ENCODE results near the gene GPR61. TPM values are rescaled to one million over a fixed set of nuclear protein-coding genes. Genes with fewer than 3 reads are reported as not detected.

GPR61 gene
- total and polyA plus RNA-seq, 3 donors from 2014 or later: 0.91 to 4.1 (median 2.5) TPM

DNA sequence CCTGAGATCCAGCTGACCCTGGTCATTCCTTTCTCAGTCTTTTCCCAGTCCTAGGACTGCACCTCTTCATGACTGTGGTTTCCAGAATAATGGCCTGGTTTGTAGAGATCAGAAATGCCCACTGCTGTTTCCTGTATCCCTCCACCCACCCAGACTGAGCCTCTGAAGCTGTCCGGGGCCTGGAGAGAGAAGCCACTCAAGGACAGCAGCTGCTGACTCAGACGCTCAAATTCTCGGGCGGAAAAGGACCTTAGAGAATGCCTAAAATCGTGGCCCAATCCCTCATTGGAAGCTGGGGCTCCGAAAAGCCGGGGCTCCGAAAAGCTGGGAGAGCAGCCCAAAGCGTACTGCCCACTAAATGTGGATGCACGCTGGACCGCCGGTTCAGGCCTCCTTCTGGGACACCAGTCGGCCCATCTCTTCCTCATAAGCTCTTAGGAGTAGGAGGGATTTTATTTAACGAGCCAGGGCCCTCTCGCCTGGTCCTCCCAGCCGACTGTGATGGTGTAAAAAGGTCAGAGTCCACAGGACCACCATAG is 7.8 kb upstream of the GPR61 start:
- Histone ChIP-seq H3K4me1 (peaks cover 48% of the 10 kb centered on the region), H3K27me3 (no peaks in the 10 kb centered on the region), H3K4me3 (no peak overlapping the region), H3K9me3 (no peaks in the 10 kb centered on the region), H3K27ac (peak overlapping the region; percentile 63 to 73), H3K36me3 (ENCODE audit: low read depth, missing control alignments) (no peaks in the 10 kb centered on the region)
- WGBS, 2 donors: 31 to 33% methylated on average over 12 to 16 of the region's 16 CpGs
- intact Hi-C loops (cut with DNase I; ENCODE audit: low total_unique reads): loop anchor here (5.0 kb wide), 1 partner anchor 40 kb away; the partner anchor contains the start of gene CYB561D1
- no peak for DNase-seq
- TF ChIP-seq POLR2A (IDR thresholded peaks at IDR 0.05): no peak
- TF ChIP-seq, protein P1, sequence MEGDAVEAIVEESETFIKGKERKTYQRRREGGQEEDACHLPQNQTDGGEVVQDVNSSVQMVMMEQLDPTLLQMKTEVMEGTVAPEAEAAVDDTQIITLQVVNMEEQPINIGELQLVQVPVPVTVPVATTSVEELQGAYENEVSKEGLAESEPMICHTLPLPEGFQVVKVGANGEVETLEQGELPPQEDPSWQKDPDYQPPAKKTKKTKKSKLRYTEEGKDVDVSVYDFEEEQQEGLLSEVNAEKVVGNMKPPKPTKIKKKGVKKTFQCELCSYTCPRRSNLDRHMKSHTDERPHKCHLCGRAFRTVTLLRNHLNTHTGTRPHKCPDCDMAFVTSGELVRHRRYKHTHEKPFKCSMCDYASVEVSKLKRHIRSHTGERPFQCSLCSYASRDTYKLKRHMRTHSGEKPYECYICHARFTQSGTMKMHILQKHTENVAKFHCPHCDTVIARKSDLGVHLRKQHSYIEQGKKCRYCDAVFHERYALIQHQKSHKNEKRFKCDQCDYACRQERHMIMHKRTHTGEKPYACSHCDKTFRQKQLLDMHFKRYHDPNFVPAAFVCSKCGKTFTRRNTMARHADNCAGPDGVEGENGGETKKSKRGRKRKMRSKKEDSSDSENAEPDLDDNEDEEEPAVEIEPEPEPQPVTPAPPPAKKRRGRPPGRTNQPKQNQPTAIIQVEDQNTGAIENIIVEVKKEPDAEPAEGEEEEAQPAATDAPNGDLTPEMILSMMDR (IDR thresholded peaks at IDR 0.05): no peak

DNA sequence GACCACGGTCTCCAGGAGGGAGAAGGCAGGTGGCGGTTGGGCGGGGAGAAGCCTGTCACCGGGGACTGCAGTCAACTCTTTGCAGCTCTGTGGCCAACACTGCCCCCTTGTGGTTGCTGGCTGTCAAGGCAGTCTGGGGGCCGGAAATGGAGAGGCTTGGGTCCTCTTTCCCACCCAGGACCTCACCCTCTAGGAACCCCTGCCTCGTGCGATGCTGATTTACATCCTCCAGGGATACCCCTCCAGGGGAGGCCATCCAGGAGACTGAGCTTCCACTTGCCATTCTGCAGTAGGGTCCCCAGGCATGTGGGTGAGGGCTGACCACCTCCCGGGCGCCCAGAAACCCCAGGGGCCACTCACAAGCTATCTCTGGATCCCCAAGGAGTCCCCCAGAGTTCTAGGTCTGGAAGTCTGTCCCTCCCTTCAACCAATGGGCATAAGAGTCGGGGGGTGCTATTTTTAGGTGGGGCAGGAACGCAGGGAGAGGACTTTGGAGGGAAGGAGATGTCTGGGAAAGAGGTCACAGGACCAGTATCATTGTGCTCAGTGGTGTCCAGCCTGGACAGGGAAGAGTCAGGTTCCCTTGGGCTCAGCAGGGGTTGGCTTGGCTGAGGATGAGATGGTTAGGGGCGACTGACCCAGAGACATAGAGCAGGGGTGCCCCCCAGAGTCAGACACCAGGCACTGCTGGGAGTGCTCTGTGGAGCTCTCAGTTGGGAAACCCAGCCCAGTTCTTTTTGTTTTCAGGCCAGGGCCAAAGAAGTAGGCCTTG is 7.1 kb upstream of the GPR61 start:
- Histone ChIP-seq H3K27me3 (no peaks in the 10 kb centered on the region), H3K4me1 (peaks cover 49% of the 10 kb centered on the region), H3K36me3 (ENCODE audit: low read depth, missing control alignments) (no peaks in the 10 kb centered on the region), H3K4me3 (no peak overlapping the region), H3K9me3 (no peaks in the 10 kb centered on the region), H3K27ac (peak overlapping the region; percentile 63 to 73)
- DNase-seq: peak; percentile 89
- intact Hi-C loops (cut with DNase I; ENCODE audit: low total_unique reads): loop anchor here (5.0 kb wide), 1 partner anchor 40 kb away; the partner anchor contains the start of gene CYB561D1
- WGBS, 2 donors: 26 to 34% methylated on average over 9 to 12 of the region's 12 CpGs
- TF ChIP-seq POLR2A (IDR thresholded peaks at IDR 0.05): no peak
- TF ChIP-seq, protein P1 (IDR thresholded peaks at IDR 0.05): peak; percentile 95 to 99 (median 99)

DNA sequence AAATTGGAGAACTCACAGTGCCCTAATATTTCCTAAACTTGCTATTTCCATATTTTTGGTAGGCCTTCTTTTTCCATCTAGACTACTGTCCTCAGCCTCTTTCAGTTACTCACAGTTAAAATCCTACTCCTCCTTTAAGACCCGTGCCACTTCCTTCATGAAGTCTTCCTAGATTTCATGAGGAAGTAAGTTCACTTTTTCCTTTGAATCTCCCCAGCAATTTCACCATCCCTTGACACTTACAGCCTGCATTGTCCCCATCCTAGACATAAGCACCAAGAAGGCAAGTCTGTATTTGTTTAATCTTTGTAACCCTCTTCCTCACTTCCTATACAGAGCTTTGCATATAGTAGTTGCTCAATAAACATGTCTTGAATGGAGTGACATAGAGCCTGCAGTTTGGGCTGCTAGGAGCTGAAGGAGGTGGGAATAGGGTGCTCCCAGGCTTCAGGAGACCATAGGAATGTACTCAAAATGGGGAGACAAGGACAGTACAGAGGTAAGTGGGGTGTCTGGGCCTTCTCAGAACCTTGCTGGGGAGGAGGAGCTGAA is 5.3 kb upstream of the GPR61 start:
- no peak for DNase-seq
- 86 to 87% methylated on average over 1 of the region's 1 CpG for WGBS, 2 donors
- Histone ChIP-seq H3K9me3 (no peaks in the 10 kb centered on the region), H3K27ac (no peak overlapping the region), H3K4me3 (no peak overlapping the region), H3K4me1 (peaks cover 49% of the 10 kb centered on the region), H3K27me3 (no peaks in the 10 kb centered on the region), H3K36me3 (ENCODE audit: low read depth, missing control alignments) (no peaks in the 10 kb centered on the region)
- intact Hi-C loops (cut with DNase I; ENCODE audit: low total_unique reads): loop anchor here (5.0 kb wide), 1 partner anchor 42 kb away; the partner anchor contains the start of gene CYB561D1
- TF ChIP-seq, protein P1 (IDR thresholded peaks at IDR 0.05): no peak
- TF ChIP-seq POLR2A (IDR thresholded peaks at IDR 0.05): no peak

DNA sequence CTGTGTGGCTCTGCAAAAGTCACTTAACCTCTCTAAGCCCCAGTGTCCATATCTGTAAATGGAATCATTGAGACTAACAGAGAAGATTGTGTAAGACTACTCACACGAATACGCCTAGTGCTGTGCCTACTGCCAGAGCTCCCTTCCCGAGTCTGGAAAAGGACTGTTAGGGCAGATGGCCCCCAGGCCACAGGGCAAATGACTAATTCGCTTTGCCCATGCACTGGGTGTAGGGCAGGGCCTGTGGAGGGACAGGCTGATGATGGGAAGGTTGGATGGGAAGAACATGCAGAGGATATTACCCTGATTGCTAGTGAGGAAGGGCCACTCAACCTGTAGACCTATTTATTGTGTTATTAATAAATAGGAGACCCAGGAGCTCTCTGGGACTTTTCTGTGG is 4.2 kb upstream of the GPR61 start:
- intact Hi-C loops (cut with DNase I; ENCODE audit: low total_unique reads): no loop called here
- H3K27me3 ChIP-seq: no peaks in the 10 kb centered on the region
- no peak overlapping the region for H3K4me3 ChIP-seq
- TF ChIP-seq, protein P1 (IDR thresholded peaks at IDR 0.05): no peak
- TF ChIP-seq POLR2A (IDR thresholded peaks at IDR 0.05): no peak
- peaks cover 48% of the 10 kb centered on the region for H3K4me1 ChIP-seq
- no peaks in the 10 kb centered on the region for H3K36me3 ChIP-seq (ENCODE audit: low read depth, missing control alignments)
- DNase-seq: no peak
- no peaks in the 10 kb centered on the region for H3K9me3 ChIP-seq
- no peak overlapping the region for H3K27ac ChIP-seq
- 70 to 77% methylated on average over 4 of the region's 4 CpGs for WGBS, 2 donors
